Nephron progenitor cell (in vitro differentiated cells): Measurements from ENCODE around the gene KAT2B.

ENCODE experiments used
- DNase-seq: peaks from one replicate; pipeline ENCODE4 v3.0.0; 2021
- H3K27ac Mint-ChIP-seq: 2 replicates; pipeline ENCODE4 v1.8.0; 2021; ENCODE audit warnings: mild to moderate bottlenecking, moderate library complexity, mixed read lengths
- H3K27me3 Mint-ChIP-seq: 2 replicates; pipeline ENCODE4 v1.8.0; 2021; ENCODE audit warnings: mild to moderate bottlenecking, low read depth, mixed read lengths; ENCODE audit not compliant: poor library complexity
- H3K36me3 Mint-ChIP-seq: 2 replicates; pipeline ENCODE4 v1.8.0; 2021; ENCODE audit warnings: low read depth, mixed read lengths
- H3K4me1 Mint-ChIP-seq: 2 replicates; pipeline ENCODE4 v1.8.0; 2021; ENCODE audit warnings: mixed read lengths
- H3K4me3 Mint-ChIP-seq: 2 replicates; pipeline ENCODE4 v1.8.0; 2021; ENCODE audit warnings: mild to moderate bottlenecking, moderate library complexity, mixed read lengths
- H3K9me3 Mint-ChIP-seq: 2 replicates; pipeline ENCODE4 v1.8.0; 2021; ENCODE audit warnings: mild to moderate bottlenecking, moderate library complexity, mixed read lengths
- CTCF ChIP-seq: fragments of 200-600 bp; sonication (generic); IDR thresholded peaks from 2 replicates; pipeline ENCODE4 v1.5.0; 2021; ENCODE audit warnings: antibody characterized with exemption

Gene KAT2B

GRCh38 chr3:20128358-20128757, 88.1 kb downstream of the KAT2B start:
- Mint-ChIP-seq H3K9me3 (no peaks in the 10 kb centered on the region), H3K4me1 (peaks cover 8% of the 10 kb centered on the region), H3K27ac (no peak overlapping the region), H3K4me3 (no peak overlapping the region), H3K27me3 (no peaks in the 10 kb centered on the region), H3K36me3 (peaks cover 39% of the 10 kb centered on the region)
- DNase-seq = no peak
- TF ChIP-seq CTCF = no peak

- no peak for TF ChIP-seq CTCF
- Mint-ChIP-seq H3K4me3 (no peak overlapping the region), H3K4me1 (peaks cover 8% of the 10 kb centered on the region), H3K27me3 (no peaks in the 10 kb centered on the region), H3K36me3 (peaks cover 25% of the 10 kb centered on the region), H3K9me3 (no peaks in the 10 kb centered on the region), H3K27ac (peak overlapping the region; percentile 32)
- DNase-seq = no peak
These were observed 89.9 kb downstream of the KAT2B start for GRCh38 chr3:20130106-20130505.

- TF ChIP-seq CTCF = no peak
- peaks cover 4% of the 10 kb centered on the region for H3K4me1 Mint-ChIP-seq
- no peak overlapping the region for H3K27ac Mint-ChIP-seq
- no peaks in the 10 kb centered on the region for H3K9me3 Mint-ChIP-seq
- no peak for DNase-seq
- H3K4me3 Mint-ChIP-seq = no peak overlapping the region
- H3K27me3 Mint-ChIP-seq = no peaks in the 10 kb centered on the region
- no peaks in the 10 kb centered on the region for H3K36me3 Mint-ChIP-seq
These were observed 96.0 kb downstream of the KAT2B start for GRCh38 chr3:20136231-20136630.

- no peak overlapping the region for H3K27ac Mint-ChIP-seq
- H3K27me3 Mint-ChIP-seq = no peaks in the 10 kb centered on the region
These were observed 97.4 kb downstream of the KAT2B start for GRCh38 chr3:20137647-20138046.

GRCh38 chr3:20140881-20141280, 100.6 kb downstream of the KAT2B start:
- DNase-seq = no peak
- H3K4me1 Mint-ChIP-seq = peaks cover 20% of the 10 kb centered on the region
- H3K27ac Mint-ChIP-seq = no peak overlapping the region
- H3K4me3 Mint-ChIP-seq = no peak overlapping the region
- no peak for TF ChIP-seq CTCF
- peaks cover 11% of the 10 kb centered on the region for H3K36me3 Mint-ChIP-seq
- H3K27me3 Mint-ChIP-seq = no peaks in the 10 kb centered on the region
- H3K9me3 Mint-ChIP-seq = no peaks in the 10 kb centered on the region

More at GRCh38 chr3:20137647-20138046, 97.4 kb downstream of the KAT2B start:
- H3K9me3 Mint-ChIP-seq = no peaks in the 10 kb centered on the region
- no peak overlapping the region for H3K4me3 Mint-ChIP-seq
- TF ChIP-seq CTCF = no peak
- peaks cover 16% of the 10 kb centered on the region for H3K4me1 Mint-ChIP-seq
- no peak for DNase-seq
- no peaks in the 10 kb centered on the region for H3K36me3 Mint-ChIP-seq

GRCh38 chr3:20141316-20141715, 101.1 kb downstream of the KAT2B start:
- H3K4me3 Mint-ChIP-seq = no peak overlapping the region
- H3K27ac Mint-ChIP-seq = peak overlapping the region; percentile 50

More at GRCh38 chr3:20141316-20141715, 101.1 kb downstream of the KAT2B start:
- no peak for TF ChIP-seq CTCF
- Mint-ChIP-seq H3K27me3 (no peaks in the 10 kb centered on the region), H3K4me1 (peaks cover 24% of the 10 kb centered on the region), H3K36me3 (peaks cover 11% of the 10 kb centered on the region), H3K9me3 (no peaks in the 10 kb centered on the region)
- DNase-seq = no peak
